Activated gamma-delta T cell treated with anti-CD3 and anti-CD28 coated beads, Interleukin-2, amount 50 U/mL, for 16 hours (primary cell): ENCODE results near the gene UNC50.
"Not testable (repeated sequence)": the region's sequence is repeated elsewhere in the genome, so short reads cannot be mapped to it uniquely, and the experiment has no call there.

Experiments
- DNase-seq: peaks from one replicate; pipeline ENCODE4 v3.0.0-alpha.2; 2020; ENCODE audit warnings: low read depth

UNC50 gene

GRCh38 chr2:98608962-98609604, 694 bp downstream of the UNC50 start:
- no peak for DNase-seq

- DNase-seq, result no peak
Observed at GRCh38 chr2:98614024-98614739, 5.8 kb downstream of the UNC50 start.

GRCh38 chr2:98615481-98615880, 7.1 kb downstream of the UNC50 start:
- DNase-seq, result no peak

GRCh38 chr2:98617149-98617548, 8.8 kb downstream of the UNC50 start:
- no peak for DNase-seq

GRCh38 chr2:98623657-98624056, 15.3 kb downstream of the UNC50 start:
- DNase-seq, result no peak

DNA sequence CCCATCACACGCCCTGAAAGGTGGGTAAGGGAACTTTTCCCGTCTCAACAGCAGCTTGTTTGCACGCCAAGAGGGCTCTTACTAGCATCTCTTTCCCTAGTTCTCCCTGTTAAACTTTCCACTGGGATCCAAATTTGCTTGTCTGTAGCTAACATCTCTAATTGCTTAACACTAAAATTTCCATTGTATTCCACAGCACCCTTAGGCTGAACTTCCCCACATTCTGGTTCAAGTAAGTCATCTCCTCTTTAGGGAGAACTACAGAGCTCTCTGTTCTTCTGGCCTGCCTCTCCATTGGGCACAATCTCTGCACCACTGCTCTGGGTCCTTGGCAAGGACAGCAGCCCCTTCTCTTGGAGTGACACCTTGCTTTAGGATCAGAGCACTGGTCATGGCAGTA, 24.0 kb downstream of the UNC50 start:
- no peak for DNase-seq

DNA sequence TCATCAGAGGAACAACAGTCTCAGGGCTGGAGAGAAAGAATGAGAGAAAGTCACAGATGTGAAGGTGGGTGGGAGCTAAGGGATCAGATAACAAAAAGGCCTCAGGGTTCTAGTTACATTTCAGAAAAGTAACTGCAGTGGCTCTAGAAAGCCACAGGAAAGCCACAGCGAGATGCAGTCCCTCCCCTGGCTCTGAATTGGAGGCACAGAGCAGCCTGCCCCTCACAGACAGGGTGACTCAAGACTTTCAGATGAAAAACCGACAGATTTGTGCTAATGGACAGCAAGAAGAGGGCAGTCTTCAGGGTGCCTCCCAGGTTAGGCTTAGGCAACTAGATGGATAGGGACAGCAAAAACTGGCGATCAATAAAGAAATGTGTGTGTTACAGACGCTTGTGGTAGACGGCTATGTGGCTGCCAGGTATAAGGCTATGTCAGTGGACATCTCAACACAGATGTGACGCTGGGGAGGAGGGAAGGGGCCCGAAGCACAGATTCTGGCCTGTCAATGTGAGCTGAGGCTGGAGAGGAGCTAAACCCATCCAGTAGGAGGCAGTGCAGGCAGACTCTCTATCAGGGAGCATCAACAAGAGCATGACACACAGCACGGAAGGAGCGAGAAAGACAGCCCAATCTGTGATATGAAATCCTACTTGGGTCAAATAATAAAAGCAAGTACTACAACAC, 26.2 kb downstream of the UNC50 start:
- DNase-seq, result peak; percentile 27

DNA sequence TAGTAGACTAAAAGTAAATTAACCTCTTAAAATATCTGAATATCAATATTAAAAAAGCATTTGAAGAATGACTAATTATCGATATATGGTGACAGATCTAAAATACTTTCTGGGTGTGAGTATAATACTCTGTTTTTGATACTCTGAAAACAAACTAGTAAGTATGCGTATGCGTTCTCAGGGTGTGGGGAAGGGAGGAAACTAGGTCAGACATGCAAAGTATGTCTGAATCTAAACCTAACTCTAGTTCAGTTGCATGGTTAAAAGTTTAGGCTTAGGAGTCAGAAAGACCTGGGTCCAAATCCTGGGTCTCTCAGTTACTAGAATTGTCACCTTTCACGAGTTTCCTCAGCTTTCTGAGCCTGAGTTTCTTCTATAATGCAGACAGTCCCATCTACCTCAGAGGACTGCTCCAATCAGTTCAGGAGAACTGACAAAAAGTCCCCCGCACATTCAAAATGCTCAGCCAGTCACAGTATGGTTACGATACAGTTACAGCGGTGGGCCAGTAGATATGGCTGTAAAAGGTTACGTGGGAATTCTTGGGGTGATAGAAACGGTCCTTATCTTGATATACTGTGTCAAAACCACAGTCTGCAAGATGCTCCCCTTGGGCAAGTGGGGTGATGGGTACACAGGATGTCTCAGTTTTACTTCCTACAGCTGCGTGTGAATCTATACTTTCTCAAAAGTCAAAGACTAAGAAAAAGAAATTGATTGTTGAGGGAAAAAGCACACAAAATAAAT, 29.2 kb downstream of the UNC50 start:
- DNase-seq, result peak; percentile 20

DNA sequence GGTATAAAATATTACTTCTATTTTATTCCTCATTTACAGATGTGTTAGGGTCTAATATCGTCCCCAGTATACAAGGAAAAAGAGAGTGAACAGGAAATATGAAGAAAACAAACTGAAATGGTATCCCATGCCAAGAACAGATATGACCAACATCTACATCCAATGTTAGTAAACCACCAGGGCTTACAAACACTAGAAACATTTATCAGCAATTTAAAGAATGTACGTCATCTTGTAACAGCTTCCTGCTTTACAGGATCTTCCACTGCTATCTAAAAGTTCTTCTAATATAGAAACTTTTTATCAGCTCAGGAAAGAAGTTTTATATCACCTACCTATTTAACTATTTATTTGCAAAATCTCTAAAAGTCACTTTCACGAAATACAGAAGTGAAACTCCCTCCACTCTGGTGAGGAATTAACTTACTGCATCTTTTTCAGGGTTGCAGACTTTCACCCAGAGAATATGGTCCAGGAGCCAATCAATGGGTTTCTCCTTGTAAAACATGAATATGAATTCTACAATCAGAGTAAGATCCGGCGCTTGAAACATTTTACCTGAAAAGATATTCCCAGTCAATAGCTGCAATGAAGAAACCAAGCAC, 35.2 kb downstream of the UNC50 start:
- DNase-seq, result no peak

DNA sequence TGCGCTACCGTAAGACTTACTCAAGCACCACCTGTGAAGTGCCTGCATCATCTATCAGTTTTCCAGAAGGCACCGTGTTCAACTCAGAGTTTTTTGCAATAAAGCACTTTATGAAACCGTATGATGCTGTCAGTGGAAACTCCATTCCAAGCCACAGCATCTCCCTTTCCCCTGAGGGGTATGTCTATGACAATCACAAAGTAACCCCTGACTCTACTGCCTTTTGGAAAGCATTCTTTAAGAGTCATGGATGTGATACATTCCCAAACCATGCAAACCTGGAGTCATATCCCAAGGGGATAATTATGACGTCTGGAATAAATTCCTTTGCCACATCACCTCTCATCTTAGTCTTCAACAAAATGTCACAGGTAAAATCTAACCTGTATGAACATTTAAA, 39.2 kb downstream of the UNC50 start:
- no peak for DNase-seq

DNA sequence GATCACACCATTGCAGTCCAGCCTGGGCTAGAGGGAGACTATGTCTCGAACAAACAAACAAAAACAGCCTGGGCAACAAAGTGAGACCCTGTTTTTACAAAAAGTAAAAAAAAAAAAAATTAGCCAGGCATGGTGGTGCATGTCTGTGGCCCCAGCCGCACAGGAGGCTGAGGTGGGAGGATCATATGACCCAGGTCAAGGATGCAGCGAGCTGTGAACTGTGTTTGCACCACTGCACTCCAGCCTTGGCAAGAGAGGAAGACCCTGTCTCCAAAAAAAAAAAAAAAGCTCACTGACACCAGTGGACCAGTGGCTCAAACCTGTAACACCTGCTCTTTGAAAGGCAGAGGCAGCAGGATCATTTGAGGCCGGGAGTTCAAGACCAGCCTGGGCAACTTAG, 40.1 kb downstream of the UNC50 start:
- no peak for DNase-seq

- peak; percentile 76 for DNase-seq
Observed at GRCh38 chr2:98649135-98649991, 41.0 kb downstream of the UNC50 start.

DNA sequence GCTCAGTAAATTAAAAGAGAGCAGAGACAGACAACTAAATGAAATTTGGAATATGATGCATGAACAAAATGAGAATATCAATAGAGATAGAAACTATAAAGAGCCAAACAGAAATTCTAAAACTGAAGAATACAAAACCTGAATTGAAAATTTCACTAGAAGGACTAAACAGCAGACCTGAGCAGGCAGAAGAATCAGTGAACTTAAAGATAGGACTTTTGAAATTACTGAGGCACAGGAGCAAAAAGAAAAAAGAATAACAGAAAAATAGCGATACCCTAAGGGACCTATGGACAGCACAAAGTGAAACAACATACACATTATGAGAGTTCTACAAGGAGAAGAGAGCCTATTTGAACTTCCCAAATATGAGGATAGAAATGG, 41.6 kb downstream of the UNC50 start:
- DNase-seq, result no peak

- DNase-seq, result no peak
Observed at GRCh38 chr2:98650998-98651397, 42.6 kb downstream of the UNC50 start.

- no peak for DNase-seq
Observed at GRCh38 chr2:98654699-98655495, 46.5 kb downstream of the UNC50 start.

GRCh38 chr2:98656800-98657199, 48.4 kb downstream of the UNC50 start:
- DNase-seq, result no peak

- DNase-seq, result no peak
Observed at GRCh38 chr2:98658816-98659490, 50.6 kb downstream of the UNC50 start.

GRCh38 chr2:98659491-98659840, 51.1 kb downstream of the UNC50 start:
- DNase-seq, result not testable (repeated sequence)

DNA sequence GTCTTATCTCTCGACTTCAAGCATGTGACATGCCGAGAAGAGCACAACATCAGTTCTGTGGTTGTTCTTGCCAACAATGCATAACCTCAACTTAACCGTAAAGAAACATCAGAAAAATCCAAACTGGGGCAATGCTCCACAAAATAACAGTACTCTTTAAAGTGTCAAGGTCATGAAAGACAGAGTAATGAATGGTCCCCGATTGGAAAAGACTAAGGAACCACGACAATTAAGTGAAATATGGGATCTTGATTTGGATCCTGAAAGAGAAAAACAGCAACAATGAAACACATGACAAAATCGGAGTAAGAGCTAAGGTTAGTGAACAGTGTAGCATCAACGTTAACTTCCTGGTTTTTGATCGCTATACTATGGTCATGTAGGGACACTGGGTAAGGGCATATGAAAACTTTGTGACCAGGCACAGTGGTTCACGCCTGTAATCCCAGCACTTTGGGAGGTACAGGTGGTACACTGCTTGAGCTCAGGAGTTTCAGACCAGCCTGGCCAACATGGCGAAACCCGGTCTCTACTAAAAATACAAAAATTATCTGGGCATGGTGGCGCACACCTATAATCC, 55.2 kb downstream of the UNC50 start:
- no peak for DNase-seq

- peak; percentile 28 for DNase-seq
Observed at GRCh38 chr2:98664323-98664722, 55.9 kb downstream of the UNC50 start.
